GM18499 (cell line): ENCODE results near the gene AGAP1.
"Not testable (repeated sequence)": the region's sequence is repeated elsewhere in the genome, so short reads cannot be mapped to it uniquely, and the experiment has no call there.

ENCODE experiments used
- ATAC-seq: cut with Tn5 transposase; IDR thresholded peaks from one replicate; pipeline ENCODE4 v1.9.1; 2021; ENCODE audit warnings: moderate number of reproducible peaks; ENCODE audit not compliant: insufficient read depth, unreplicated experiment

The AGAP1 gene

DNA sequence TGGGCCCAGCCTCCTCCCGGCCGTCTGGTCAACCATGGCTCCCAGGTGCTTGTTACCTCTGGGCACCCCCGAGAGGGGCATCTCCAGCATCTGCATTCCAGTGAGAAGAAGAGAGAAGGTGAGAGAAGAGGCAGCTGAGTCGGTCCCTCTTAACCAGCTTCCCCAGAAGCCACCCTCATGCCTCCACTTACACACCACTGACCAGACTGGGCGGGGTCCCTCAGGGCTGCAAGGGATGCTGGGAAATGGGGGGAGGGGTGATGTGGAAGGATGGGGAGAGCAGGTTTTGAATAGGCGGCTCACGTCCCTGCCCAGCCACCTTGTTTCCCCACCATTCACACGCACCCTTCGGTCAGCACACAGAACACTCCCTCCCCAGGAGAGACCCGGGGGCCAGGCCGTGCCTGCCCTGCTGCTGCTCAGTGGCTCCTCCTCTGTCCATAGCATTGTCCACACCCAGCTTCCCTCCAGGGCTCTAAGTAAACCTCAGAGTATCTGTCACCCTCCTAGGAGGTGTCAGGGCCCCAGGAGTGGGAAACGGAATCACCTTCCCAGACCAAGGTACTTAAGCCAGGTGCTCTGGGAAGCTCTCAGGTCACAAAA, 639.7 kb downstream of the AGAP1 start:
- ATAC-seq = no peak

DNA sequence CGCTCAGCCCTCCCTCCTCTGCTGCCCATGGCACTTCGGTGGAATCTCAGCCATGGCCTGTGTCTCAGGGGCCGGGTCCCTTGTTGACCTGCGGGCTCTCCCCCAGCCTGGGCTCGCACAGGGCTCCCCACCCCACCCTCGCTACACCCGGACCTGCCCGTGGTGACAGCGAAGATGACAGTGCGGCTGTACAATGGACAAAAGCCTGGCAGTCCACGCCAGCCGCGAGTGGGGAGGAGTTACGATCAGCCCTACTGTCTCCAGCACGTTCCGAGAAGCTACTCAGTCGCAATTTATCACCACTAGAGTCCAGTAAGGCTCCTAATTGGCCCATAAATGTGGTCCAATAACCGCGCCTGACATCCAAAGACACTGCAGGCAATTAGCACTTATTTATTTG, 642.7 kb downstream of the AGAP1 start:
- no peak for ATAC-seq

DNA sequence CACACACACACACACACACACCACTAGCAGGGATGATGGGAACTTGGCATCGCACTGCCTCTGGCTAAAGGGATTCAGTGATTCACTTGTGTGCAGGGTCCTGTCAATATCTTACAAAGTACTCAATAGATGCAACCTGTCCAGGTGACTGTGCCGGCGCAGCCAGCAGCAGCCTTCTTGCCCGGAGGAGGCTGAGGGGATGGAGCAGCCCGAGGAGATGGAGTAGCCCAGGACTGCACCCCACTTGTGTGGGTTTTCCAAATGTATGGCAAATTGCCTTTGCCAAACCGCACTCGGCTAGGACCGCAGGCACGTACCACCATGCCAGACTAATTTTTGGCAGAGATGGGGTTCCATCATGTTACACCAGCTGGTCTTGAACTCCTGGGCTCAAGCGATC, 643.2 kb downstream of the AGAP1 start:
- ATAC-seq = no peak

DNA sequence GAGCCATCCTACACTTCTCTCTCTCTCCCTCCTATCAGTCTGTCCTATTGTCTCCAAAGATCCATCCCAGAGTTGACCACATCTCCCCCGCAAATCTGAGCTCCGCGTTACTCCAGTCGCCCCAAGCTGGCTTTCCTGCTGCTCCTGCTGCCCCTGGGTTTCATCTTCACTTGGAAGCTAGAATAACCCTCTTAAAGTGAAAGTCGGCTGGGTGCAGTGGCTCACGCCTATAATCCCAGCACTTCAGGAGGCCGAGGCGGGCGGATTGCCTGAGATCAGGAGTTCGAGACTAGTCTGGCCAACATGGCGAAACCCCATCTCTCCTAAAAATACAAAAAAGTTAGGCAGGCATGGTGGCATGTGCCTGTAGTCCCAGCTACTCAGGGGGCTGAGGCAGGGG, 647.8 kb downstream of the AGAP1 start:
- not testable (repeated sequence) for ATAC-seq

DNA sequence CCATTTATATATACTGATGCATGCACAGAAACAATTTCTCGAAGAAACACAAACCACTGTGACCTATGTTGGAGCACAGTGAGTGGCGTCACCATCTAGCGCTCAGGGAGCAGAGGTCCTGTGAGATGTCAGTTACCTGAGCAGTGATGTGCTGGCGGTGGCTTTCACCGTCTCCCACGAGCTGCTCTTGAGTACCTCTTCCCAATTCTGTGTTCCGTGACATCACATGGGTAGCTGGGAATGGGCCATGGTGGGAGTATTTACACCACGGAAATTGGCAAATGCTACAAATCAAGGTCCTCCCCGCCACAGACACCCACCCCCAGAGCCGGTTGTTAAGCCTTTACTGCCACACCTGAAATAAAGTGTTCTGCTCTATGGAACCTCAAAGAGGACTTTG, 650.0 kb downstream of the AGAP1 start:
- no peak for ATAC-seq

DNA sequence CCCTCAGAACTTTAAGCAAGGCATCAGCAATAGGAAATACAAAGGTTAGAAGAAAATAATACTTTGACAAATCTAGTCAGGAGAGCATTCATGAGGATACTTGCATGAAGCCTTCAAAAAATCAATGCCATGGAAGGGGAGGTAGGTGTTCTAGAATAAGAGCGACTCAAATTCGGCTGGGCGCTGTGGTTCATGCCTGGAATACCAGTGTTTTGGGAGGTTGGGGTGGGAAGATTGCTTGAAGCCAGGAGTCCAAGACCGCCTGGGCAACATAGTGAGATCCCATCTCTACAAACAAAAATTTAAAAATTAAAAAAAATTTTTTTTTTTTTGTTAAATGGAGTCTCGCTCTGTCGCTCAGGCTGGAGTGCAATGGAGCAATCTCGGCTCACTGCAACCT, 652.6 kb downstream of the AGAP1 start:
- ATAC-seq = no peak

DNA sequence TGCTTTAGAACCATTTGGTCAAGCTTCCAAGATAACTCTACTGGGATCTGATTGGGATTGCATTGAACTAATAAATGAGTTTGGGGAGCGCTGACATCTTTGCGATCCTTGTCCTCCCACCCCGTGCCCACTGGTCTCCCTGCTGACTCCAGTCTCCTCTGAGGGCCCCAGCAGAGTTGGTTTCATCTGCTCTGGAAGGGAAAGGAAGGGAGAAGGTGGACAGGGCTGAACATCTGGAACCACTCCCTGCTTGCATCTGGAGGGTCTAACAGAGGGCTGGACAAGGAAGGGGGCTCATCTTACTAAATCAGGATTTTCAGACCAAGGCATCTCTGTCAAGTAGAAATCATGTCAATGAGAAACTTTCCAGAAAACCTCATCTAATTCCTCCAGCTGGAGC, 661.6 kb downstream of the AGAP1 start:
- ATAC-seq = no peak

DNA sequence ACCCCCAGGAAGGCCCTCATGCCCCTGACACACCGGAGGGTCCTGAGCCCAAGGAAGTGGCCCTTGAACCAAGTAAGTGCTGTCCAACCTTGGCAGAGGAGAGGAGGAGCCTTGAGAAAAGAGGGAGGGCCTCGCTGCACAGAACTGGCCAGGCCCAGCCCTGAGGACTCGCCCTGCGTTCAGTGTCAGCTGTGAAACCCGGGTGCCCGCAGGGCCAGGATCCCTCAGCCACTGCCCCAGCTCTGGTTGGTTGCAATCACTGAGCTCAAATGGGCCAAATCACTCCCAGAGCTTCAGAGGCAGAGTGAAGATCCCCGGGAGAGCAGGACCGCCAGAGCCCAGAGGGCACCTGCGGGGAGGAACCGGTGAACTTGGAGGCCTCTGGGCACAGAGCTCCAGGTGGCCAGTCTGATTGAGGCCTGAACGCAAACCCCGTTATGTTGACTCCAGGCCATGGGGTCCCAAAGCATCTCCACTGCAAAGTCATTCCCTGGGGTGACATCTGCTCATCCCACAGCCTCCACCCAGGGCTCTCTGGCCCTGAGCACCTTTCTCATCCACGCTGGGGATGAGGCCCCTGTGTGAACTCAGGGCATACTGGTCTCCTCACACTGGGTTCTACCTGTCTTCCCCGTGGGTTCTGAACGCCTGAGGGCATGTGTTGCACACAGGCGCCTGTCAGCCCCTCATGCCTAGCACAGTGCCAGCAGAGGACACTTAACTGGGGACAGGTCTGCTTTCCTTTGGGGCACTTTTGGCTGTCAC, 662.4 kb downstream of the AGAP1 start:
- ATAC-seq = no peak

DNA sequence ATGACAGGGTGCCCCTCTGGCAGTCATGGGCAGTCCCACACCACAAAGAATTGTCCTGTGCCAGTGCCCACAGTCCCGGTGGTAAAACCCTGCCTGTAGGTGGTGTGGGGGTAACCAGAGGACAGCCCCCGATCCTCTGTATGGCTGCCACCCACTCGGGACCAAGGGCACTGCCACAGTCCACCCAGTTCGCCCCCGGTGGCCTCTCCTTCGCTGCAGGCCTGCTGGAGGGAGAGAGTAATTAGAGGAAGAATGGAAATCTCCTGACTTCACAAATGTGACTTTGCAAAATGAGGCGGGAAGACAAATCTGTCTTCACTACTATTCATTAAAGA, 663.0 kb downstream of the AGAP1 start:
- ATAC-seq = no peak

DNA sequence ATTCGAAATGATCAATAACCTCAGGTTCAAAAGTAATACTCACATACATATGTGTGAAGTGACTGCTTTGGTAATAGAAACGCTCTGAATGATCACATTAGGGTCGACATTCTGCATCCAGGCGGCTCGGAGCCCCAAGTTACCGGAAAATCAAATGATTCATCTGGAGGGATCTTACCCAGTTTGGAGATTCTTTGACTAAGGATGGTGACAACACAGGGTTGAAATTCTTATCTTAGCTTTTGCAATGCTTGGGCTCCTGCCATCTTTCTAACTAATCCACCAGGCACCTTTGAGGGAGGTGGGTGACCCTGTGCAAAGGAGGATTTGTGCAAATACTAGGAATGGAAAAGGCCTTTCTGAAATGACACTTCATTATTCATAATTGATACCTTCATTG, 663.5 kb downstream of the AGAP1 start:
- no peak for ATAC-seq

DNA sequence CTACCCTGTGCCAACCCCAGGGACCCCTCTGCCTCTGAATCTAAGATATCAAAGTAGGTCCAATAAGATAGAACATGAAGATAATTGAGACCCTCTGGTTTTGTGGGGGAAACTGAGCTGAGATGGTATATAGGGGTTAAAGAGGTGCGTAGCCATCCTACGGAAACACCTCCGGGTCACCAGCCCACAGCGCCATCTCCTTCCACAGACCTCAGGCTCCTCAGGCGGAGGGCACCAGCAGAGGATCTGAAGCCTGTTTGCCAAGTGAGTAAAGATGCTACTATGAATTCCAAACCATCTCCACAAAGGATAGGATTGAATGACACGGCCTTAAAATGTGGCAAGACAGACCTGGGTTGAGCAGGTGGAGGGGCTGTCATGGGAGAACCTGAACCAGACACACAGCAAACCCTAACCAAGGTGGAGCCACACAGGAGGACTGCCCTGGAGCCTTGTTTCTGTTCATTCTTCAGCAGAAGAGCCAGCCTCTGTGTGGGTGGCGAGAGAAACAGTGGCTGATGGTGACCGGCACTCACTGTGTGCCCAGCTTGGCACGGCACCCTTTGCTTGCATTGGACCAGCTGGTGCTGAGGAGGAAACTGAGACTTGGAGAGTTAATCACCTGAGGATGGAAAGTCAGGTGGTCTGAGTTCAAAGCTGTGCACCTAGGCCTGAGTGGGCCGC, 664.1 kb downstream of the AGAP1 start:
- no peak for ATAC-seq

DNA sequence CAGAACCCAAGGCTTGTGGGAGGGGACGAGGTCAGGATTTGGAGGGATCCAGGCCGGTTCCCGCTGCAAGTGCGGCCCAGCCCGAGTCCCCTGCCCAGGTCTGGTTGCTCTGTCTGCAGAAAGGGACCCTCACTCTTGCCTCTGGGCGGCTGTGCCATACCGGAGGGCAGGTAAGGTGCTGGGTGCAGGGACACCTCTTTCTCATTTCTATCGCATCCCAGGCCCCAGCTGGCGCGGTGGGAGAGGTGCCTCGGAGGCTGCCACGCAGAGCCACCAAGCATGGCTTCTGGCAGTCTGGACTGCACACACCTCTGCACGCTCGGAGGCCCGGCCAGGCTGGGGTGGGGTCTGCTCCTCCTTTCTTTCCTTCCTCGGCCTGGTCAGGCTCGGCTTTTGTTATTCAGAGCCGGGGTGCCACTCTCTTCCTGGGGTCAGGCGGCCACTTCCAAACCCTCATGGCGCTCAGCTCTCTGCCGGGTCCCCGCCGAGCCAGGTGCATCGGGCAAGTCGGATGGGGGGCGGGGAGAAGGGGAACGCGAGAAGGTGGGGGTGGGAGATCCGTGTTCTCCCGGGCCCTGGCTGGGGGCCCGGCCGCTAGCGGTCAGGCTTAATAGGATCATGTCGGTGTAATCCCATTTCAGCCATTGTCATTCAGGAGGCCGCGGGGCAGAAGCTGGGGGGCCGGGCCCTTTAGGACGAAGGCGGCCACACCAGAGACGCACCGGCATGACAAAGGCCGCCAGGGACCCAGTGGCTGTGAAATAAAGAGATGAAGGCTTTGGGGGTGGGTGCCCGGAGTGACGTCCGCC, 665.3 kb downstream of the AGAP1 start:
- no peak for ATAC-seq

DNA sequence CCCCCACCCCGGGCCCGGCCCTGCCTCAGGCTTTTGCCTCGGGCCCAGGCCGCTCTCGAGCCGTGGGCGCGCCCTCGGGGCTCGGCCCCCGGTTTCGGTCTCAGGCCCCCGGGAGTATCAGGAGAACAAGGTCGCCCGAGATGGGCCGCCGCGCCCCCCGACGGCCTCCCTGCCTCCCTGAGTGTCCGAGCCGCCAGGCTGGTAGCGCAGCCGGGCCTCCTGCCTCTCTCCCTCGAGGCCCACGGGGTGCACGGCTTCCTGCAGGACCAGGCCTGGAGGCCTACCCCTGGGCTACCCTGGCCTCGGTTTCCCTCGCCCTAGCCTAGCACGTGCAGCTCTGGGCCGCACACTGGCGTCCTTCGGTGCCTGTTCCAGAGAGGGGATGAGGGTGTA, 665.9 kb downstream of the AGAP1 start:
- no peak for ATAC-seq

DNA sequence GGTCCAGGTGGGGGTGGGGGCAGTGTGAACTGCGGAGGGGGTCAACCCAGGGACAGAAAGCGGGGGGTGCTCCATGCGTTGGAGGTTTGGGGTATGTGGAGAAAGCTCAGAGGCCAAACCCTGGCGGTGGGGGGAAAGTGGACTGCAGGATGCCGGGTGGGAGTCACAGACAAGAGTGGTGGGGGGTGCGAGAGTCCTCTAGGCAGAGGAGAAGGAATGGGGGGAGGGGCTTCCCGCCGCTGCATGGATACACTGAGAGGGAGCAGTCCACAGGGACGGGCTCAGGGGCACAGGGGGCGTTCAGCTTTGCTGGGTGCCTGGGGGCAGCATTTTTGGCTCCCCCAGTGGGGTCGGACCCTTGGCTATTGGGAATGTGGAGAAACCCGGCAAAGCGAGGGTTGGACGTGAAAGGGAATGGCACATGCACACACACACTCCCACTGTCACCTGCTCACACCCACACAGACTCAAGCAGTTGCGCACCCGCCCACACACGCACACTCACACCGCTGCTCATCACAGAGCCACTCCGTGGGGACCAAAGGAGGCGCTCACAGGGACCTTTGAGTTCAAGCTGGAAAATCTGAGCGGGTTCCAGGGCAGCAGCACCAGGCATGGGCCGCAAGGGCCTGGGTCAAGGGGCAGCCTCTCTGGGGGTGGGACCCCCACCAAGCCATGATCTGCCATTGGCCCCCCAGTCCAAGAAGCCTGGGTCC, 666.7 kb downstream of the AGAP1 start:
- no peak for ATAC-seq

DNA sequence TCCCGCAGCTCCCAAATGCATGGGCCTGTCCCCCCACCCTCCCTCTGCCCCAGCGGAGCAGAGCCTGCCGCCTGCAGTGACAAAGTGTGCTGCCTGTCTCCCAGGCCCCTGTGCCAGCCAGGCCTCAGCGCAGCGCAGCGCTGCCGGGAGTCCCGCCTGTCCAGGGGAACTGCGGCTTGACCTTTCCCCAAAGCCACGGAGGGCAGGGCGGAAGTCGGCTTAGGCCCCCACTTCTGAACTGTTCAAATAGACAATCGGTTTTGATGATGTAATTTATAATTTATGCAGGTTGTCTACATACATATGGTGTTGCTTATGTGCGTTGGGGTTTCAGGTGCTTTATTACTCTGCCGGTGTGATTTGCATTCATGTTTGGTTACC, 667.2 kb downstream of the AGAP1 start:
- ATAC-seq = no peak

DNA sequence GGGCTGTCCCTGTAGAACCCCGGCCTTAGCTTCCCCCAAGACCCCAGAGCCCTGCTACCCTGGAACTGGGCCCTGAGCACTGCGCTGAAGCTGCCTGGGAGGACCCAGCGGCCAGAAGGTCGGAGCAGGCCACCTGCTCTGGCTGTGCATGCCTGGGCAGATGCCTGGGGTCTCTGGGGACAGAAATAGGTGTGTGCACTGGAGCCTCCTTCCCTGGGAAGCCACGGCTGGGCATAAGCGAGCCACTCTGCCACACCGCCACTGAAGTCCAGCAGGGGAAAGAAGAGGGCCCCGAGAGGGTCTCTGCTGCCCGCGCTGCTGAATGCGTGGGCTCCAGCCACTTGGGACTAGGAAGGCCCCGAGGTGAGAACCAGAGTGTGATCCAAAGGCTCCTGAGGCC, 667.7 kb downstream of the AGAP1 start:
- ATAC-seq = no peak

DNA sequence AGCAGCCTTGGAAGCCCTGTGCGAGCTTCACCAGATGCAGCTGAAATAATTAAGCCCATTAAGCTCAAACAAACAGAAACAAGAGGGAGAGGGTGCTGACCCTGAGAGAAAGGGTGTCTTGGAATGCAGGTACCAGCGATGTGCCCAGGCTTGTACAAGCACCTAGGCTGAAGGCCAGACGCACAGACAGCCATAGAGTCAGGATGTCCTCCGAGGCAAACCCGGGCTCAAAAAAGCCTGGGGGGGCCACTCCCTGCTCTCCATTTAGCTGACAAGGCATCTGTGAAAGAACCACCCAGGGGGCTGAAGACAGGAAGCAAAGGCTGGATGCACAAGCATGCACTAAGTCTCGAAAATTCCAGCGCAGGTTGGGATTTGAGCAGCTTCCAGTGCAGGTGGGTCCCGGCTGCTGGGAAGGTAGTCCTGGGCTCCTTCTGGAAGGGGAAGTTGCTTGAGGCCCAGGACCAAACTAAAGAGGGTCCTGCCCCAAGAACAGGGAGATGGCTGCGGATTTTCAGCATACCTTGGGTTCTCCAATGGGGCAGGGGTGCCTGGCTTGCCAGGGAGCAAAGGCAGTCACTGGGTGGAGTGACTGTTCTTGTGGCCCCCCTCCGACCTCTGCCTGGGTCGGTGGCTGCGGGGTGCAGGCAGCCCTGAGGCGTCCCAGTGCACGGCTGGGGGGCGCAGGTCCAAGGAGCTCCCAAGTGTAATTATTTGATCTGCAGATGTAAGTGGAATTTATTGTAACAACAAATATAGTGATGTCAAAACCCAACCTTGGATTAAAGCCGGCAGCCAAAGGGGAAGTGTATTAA, 668.4 kb downstream of the AGAP1 start:
- no peak for ATAC-seq

DNA sequence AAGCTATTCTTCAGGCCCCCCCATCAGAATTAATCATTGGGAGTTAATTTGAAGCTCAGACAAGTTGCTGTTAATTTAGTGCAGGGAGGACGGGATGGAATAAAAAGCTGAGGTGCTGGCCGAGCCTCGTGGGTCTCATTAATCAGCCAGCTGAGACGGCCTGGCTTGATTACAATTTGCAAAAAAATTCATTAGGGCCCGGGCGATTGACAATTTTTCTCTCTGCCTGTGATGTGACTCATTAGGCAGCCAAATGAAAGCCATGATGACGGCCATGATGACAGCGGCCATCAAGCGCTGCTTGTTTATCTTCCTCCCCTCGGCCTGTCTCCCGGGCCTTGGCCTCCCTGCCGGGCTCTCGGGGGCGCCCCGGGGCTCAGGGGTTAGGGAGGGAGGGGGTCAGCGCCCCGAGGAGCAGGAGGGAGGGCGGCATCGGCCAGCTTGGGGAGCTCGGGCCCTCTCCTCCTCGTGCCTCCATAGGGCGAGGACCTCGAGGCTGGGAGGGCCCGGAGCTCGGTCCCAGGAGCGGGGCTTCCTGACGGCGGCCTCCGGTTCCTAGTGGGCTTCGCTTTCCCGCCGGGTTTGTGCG, 669.1 kb downstream of the AGAP1 start:
- ATAC-seq = no peak

DNA sequence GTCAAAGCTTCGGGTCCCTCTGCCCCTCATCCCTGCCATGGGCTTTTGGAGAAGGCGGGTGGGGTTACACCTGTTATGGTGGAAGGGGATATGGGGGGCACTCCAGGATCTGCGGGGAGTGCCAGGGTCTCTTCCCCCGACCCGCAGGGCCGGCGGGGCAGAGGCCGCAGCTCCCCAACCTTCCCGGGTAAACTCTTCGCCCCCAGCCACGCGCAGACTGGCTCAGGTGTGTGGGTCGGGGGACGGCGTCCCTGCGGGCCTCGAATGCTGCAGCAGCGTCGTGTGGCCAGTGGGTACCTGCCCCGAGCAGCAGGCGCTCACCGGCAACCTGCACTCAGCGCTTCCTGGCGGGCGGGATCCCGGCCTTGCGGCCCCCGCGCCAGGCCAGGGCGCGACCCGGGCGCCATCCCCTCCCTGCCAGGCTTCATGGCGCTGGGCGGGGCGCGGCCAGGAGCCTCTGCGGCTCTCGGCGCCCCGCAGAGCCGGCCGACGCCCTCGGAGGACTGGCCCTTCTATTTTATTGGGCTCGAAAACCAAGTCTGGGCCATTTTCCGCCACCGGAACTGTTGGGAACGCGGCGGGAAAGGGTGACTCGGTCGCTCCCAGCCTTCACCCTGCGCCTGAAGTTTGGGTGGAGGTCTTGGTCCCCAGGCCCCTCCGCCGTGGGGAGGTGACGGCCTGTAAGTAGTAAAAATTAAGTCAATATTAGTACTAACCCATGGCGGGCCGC, 669.8 kb downstream of the AGAP1 start:
- ATAC-seq = no peak
